PC-9 (cell line): ENCODE data around the gene ARFGAP1. TPM values are rescaled to one million over a fixed set of nuclear protein-coding genes. Genes with fewer than 3 reads are reported as not detected.

ENCODE experiments used
- BruUV-seq: library from RNA; stranded (reverse); fragments of 400-500 nt; replicated peaks from 2 replicates; lab custom pipeline; 2021; lab: Mats Ljungman, UMichigan
- CTCF ChIA-PET: fragments of 300-600 bp; sonication (Branson Sonifier 250); formaldehyde crosslinking; loops from one replicate; lab custom pipeline; 2022; ENCODE audit warnings: antibody characterized with exemption; lab: Charles Lee
- POLR2A ChIA-PET: fragments of 300-600 bp; sonication (Branson Sonifier 250); formaldehyde crosslinking; loops from one replicate; lab custom pipeline; 2022; ENCODE audit warnings: antibody characterized with exemption; ENCODE audit not compliant: unreplicated experiment; lab: Charles Lee
- DNase-seq, 2 experiments: peaks; one replicate each; pipeline versions ENCODE4 v3.0.0 to v3.0.0-alpha.2; 2015 to 2022; ENCODE audit warnings: mixed read lengths in 1 of 2
- H2AFZ ChIP-seq: fragments of 200-600 bp; sonication (generic); 2 replicates; pipeline ENCODE4 v1.8.1; 2017; ENCODE audit warnings: antibody characterized with exemption
- H3F3A ChIP-seq: fragments of 200-600 bp; sonication (generic); 2 replicates; pipeline ENCODE4 v1.8.1; 2017; ENCODE audit warnings: antibody characterized with exemption, mild to moderate bottlenecking, low read depth; ENCODE audit not compliant: insufficient read depth
- H3K27ac ChIP-seq: fragments of 200-600 bp; sonication (generic); 2 replicates; pipeline ENCODE4 v1.6.1; 2016; ENCODE audit warnings: mixed run types
- H3K27me3 ChIP-seq: fragments of 200-600 bp; sonication (generic); 2 replicates; pipeline ENCODE4 v1.6.1; 2016; ENCODE audit warnings: low read depth, mixed run types; ENCODE audit not compliant: insufficient read depth
- H3K36me3 ChIP-seq: fragments of 200-600 bp; sonication (generic); 2 replicates; pipeline ENCODE4 v1.6.1; 2016; ENCODE audit warnings: low read depth, mixed run types
- H3K4me1 ChIP-seq: fragments of 200-600 bp; sonication (generic); replicated peaks from 2 replicates; pipeline ENCODE4 v1.6.1; 2016; ENCODE audit warnings: mixed run types; ENCODE audit not compliant: insufficient read depth
- H3K4me2 ChIP-seq: fragments of 200-600 bp; sonication (generic); 2 replicates; pipeline ENCODE4 v1.6.1; 2017; ENCODE audit warnings: mixed run types
- H3K4me3 ChIP-seq: fragments of 200-600 bp; sonication (generic); 2 replicates; pipeline ENCODE4 v1.6.1; 2016; ENCODE audit warnings: mixed run types
- H3K79me2 ChIP-seq: fragments of 200-600 bp; sonication (generic); 2 replicates; pipeline ENCODE4 v1.6.1; 2017; ENCODE audit warnings: low read depth, mixed run types
- H3K9me2 ChIP-seq: fragments of 200-600 bp; sonication (generic); 2 replicates; pipeline ENCODE4 v1.8.1; 2017; ENCODE audit warnings: mild to moderate bottlenecking; ENCODE audit not compliant: insufficient read depth
- H3K9me3 ChIP-seq: fragments of 200-600 bp; sonication (generic); 2 replicates; pipeline ENCODE4 v1.8.1; 2016; ENCODE audit warnings: low read depth; ENCODE audit not compliant: insufficient read depth
- H4K20me1 ChIP-seq: fragments of 200-600 bp; sonication (generic); 2 replicates; pipeline ENCODE4 v1.8.1; 2017; ENCODE audit not compliant: insufficient read depth
- CTCF ChIP-seq: fragments of 200-600 bp; sonication (generic); conservative IDR thresholded peaks from 2 replicates; pipeline ENCODE4 v1.6.1; 2017; ENCODE audit warnings: mixed run types, antibody characterized with exemption, mild to moderate bottlenecking, moderate library complexity
- EZH2 ChIP-seq: fragments of 200-600 bp; sonication (generic); IDR thresholded peaks from 2 replicates; pipeline ENCODE4 v1.8.0; 2017; ENCODE audit warnings: antibody characterized with exemption, low read depth
- intact Hi-C: fragments of 100-400 bp; cut with micrococcal nuclease; formaldehyde crosslinking; loops from one replicate; pipeline ENCODE4 v1.10.0; 2022; ENCODE audit not compliant: unreplicated experiment
- total RNA-seq: library from RNA; stranded (reverse); gene quantifications from 2 replicates; pipeline ENCODE4 v1.2.3, GENCODE V29; 2021

The ARFGAP1 gene
- total RNA-seq, 1 experiment from 2014 or later = 89.0 TPM

- Histone ChIP-seq H2AFZ (no peak overlapping the region), H3K36me3 (no peaks in the 10 kb centered on the region), H3K79me2 (no peaks in the 10 kb centered on the region), H3K9me2 (no peaks in the 10 kb centered on the region), H3K9me3 (no peaks in the 10 kb centered on the region), H3K4me2 (no peak overlapping the region), H3K4me3 (no peak overlapping the region), H3K27me3 (peaks cover 90% of the 10 kb centered on the region), H4K20me1 (0 out of 2 replicates have a peak, but pooled peaks cover 8% of the 10 kb centered on the region), H3F3A (no peaks in the 10 kb centered on the region), H3K4me1 (no peaks in the 10 kb centered on the region), H3K27ac (no peak overlapping the region)
- POLR2A ChIA-PET = no interaction called here
- no peak for DNase-seq
- BruUV-seq = no TSS peak
- CTCF ChIA-PET = no interaction called here
- intact Hi-C loops = no loop called here
- no peak for TF ChIP-seq EZH2
- TF ChIP-seq CTCF = no peak
Observed at GRCh38 chr20:63313349-63314014, 40.9 kb downstream of the ARFGAP1 start.

- BruUV-seq = no TSS peak
- POLR2A ChIA-PET = no interaction called here
- CTCF ChIA-PET = no interaction called here
- Histone ChIP-seq H3K36me3 (no peaks in the 10 kb centered on the region), H3K27ac (no peak overlapping the region), H3K4me1 (no peaks in the 10 kb centered on the region), H3F3A (no peaks in the 10 kb centered on the region), H3K79me2 (no peaks in the 10 kb centered on the region), H4K20me1 (0 out of 2 replicates have a peak, but pooled peaks cover 8% of the 10 kb centered on the region), H3K9me2 (no peaks in the 10 kb centered on the region), H3K4me3 (no peak overlapping the region), H3K9me3 (no peaks in the 10 kb centered on the region), H3K27me3 (peaks cover 90% of the 10 kb centered on the region), H3K4me2 (no peak overlapping the region), H2AFZ (no peak overlapping the region)
- intact Hi-C loops = no loop called here
- no peak for DNase-seq
- TF ChIP-seq EZH2 (no peak), CTCF (no peak)
Observed at GRCh38 chr20:63314015-63314471, 41.4 kb downstream of the ARFGAP1 start.

GRCh38 chr20:63314566-63315239, 42.1 kb downstream of the ARFGAP1 start:
- Histone ChIP-seq H2AFZ (no peak overlapping the region), H3K9me3 (no peaks in the 10 kb centered on the region), H3K9me2 (no peaks in the 10 kb centered on the region), H4K20me1 (0 out of 2 replicates have a peak, but pooled peaks cover 7% of the 10 kb centered on the region), H3K36me3 (no peaks in the 10 kb centered on the region), H3K27ac (no peak overlapping the region), H3K4me2 (no peak overlapping the region), H3F3A (no peaks in the 10 kb centered on the region), H3K27me3 (peaks cover 91% of the 10 kb centered on the region), H3K79me2 (no peaks in the 10 kb centered on the region), H3K4me3 (no peak overlapping the region), H3K4me1 (no peaks in the 10 kb centered on the region)
- BruUV-seq = no TSS peak
- DNase-seq = no peak
- intact Hi-C loops = no loop called here
- no peak for TF ChIP-seq CTCF
- no peak for TF ChIP-seq EZH2
- POLR2A ChIA-PET = no interaction called here
- CTCF ChIA-PET = no interaction called here
